MCF 10A (cell line): ENCODE measurements around the gene DUOXA2. TPM values are rescaled to one million over a fixed set of nuclear protein-coding genes. Genes with fewer than 3 reads are reported as not detected.
A peak's percentile ranks its signal among the peaks of the same experiment; 100 is the strongest.

Experiments
- BruUV-seq: library from RNA; stranded (reverse); fragments of 400-500 nt; replicated peaks from 2 replicates; lab custom pipeline; 2021; lab: Mats Ljungman, UMichigan
- CTCF ChIA-PET: fragments of 300-600 bp; sonication (Branson Sonifier 250); formaldehyde crosslinking; extraction: SDS; loops from one replicate; lab custom pipeline; 2021; ENCODE audit warnings: antibody characterized with exemption, inconsistent platforms; lab: Yijun Ruan, JAX
- POLR2A ChIA-PET: fragments of 300-600, 350-650 bp; sonication (Branson Sonifier 250); formaldehyde crosslinking; extraction: SDS; loops from one replicate; lab custom pipeline; 2020; ENCODE audit warnings: antibody characterized with exemption, inconsistent platforms; lab: Yijun Ruan, JAX
- DNase-seq: peaks from one replicate; pipeline ENCODE4 v3.0.0-alpha.2; 2018; ENCODE audit not compliant: unreplicated experiment
- H3K27ac Mint-ChIP-seq: one replicate; pipeline ENCODE4 v1.8.0; 2022; ENCODE audit warnings: mild to moderate bottlenecking, low read depth, mixed read lengths; ENCODE audit not compliant: unreplicated experiment
- H3K27me3 Mint-ChIP-seq: one replicate; pipeline ENCODE4 v1.8.0; 2022; ENCODE audit warnings: mixed read lengths; ENCODE audit not compliant: insufficient read depth, unreplicated experiment
- H3K36me3 Mint-ChIP-seq: one replicate; pipeline ENCODE4 v1.8.0; 2022; ENCODE audit warnings: mild to moderate bottlenecking, moderate library complexity, mixed read lengths; ENCODE audit not compliant: insufficient read depth, unreplicated experiment
- H3K4me1 Mint-ChIP-seq: one replicate; pipeline ENCODE4 v1.8.0; 2022; ENCODE audit warnings: mixed read lengths; ENCODE audit not compliant: insufficient read depth, unreplicated experiment
- H3K4me3 Mint-ChIP-seq: one replicate; pipeline ENCODE4 v1.8.0; 2022; ENCODE audit warnings: mild to moderate bottlenecking, moderate library complexity, mixed read lengths; ENCODE audit not compliant: unreplicated experiment
- H3K9me3 Mint-ChIP-seq: one replicate; pipeline ENCODE4 v1.8.0; 2022; ENCODE audit warnings: mixed read lengths; ENCODE audit not compliant: unreplicated experiment
- CTCF ChIP-seq: fragments of 200-600 bp; IDR thresholded peaks from one replicate; pipeline ENCODE4 v1.8.0; 2022; ENCODE audit warnings: antibody characterized with exemption, mild to moderate bottlenecking; ENCODE audit not compliant: unreplicated experiment
- intact Hi-C: fragments of 100-400 bp; cut with micrococcal nuclease; formaldehyde crosslinking; loops from 2 replicates; pipeline ENCODE4 v1.14.1; 2022
- total RNA-seq: library from RNA; stranded (reverse); gene quantifications from 2 replicates; pipeline ENCODE4 v1.2.3, GENCODE V29; 2022

DUOXA2 gene
- total RNA-seq, 1 experiment from 2014 or later = not detected

GRCh38 chr15:45087513-45087912 is 26.6 kb upstream of the DUOXA2 start:
- DNase-seq = no peak
- no TSS peak for BruUV-seq
- intact Hi-C loops = no loop called here
- TF ChIP-seq CTCF = no peak
- ChIA-PET POLR2A (no interaction called here), CTCF (no interaction called here)
- Mint-ChIP-seq H3K4me3 (no peak overlapping the region), H3K27ac (no peak overlapping the region), H3K9me3 (no peaks in the 10 kb centered on the region), H3K27me3 (peaks cover 39% of the 10 kb centered on the region), H3K36me3 (no peaks in the 10 kb centered on the region), H3K4me1 (peaks cover 8% of the 10 kb centered on the region)

- CTCF ChIA-PET = interaction anchor here (1.1 to 1.9 kb wide), 2 partner anchors 29 to 121 kb away, joined by 3 to 9 read pairs; no protein-coding TSS in a partner anchor
- H3K4me3 Mint-ChIP-seq = no peak overlapping the region
- intact Hi-C loops = no loop called here
These were observed 25.1 kb upstream of the DUOXA2 start for GRCh38 chr15:45088801-45089711.

GRCh38 chr15:45089712-45090373 is 24.3 kb upstream of the DUOXA2 start:
- no TSS peak for BruUV-seq
- no peak for DNase-seq
- Mint-ChIP-seq H3K27ac (no peak overlapping the region), H3K36me3 (no peaks in the 10 kb centered on the region), H3K4me3 (no peak overlapping the region), H3K27me3 (peaks cover 35% of the 10 kb centered on the region), H3K4me1 (peaks cover 8% of the 10 kb centered on the region), H3K9me3 (no peaks in the 10 kb centered on the region)
- intact Hi-C loops = no loop called here
- ChIA-PET POLR2A (no interaction called here), CTCF (interaction anchor here (1.9 kb wide), 1 partner anchor 28 kb away, joined by 9 read pairs; no protein-coding TSS in a partner anchor)
- no peak for TF ChIP-seq CTCF

More at GRCh38 chr15:45088801-45089711, 25.1 kb upstream of the DUOXA2 start:
- POLR2A ChIA-PET = no interaction called here
- no TSS peak for BruUV-seq
- no peaks in the 10 kb centered on the region for H3K9me3 Mint-ChIP-seq
- TF ChIP-seq CTCF = no peak
- no peak overlapping the region for H3K27ac Mint-ChIP-seq
- H3K4me1 Mint-ChIP-seq = peaks cover 8% of the 10 kb centered on the region
- H3K36me3 Mint-ChIP-seq = no peaks in the 10 kb centered on the region
- peaks cover 35% of the 10 kb centered on the region for H3K27me3 Mint-ChIP-seq
- no peak for DNase-seq

- CTCF ChIA-PET = interaction anchor here (0.6 kb wide), 1 partner anchor 306 kb away, joined by 4 read pairs; no protein-coding TSS in a partner anchor
- Mint-ChIP-seq H3K27ac (no peak overlapping the region), H3K27me3 (peaks cover 35% of the 10 kb centered on the region), H3K4me3 (no peak overlapping the region), H3K9me3 (no peaks in the 10 kb centered on the region), H3K36me3 (no peaks in the 10 kb centered on the region), H3K4me1 (peaks cover 8% of the 10 kb centered on the region)
- no TSS peak for BruUV-seq
- intact Hi-C loops = no loop called here
- POLR2A ChIA-PET = no interaction called here
- TF ChIP-seq CTCF = no peak
- peak; percentile 39 for DNase-seq
These were observed 23.0 kb upstream of the DUOXA2 start for GRCh38 chr15:45091161-45091560.
